K562 (cell line): ENCODE data around the gene TRNAU1AP. TPM values are rescaled to one million over a fixed set of nuclear protein-coding genes. Genes with fewer than 3 reads are reported as not detected.

Experiments used
- ESRRB ChIP-seq: fragments of 250-450 bp; sonication (Bioruptor Pico); IDR thresholded peaks from 2 replicates; pipeline ENCODE4 v1.5.0; 2020; ENCODE audit warnings: mild to moderate bottlenecking, moderate library complexity, borderline replicate concordance
- EWSR1 ChIP-seq: fragments of 450-650 bp; IDR thresholded peaks from 2 replicates; pipeline ENCODE4 v1.6.1; 2018; ENCODE audit warnings: borderline replicate concordance, mild to moderate bottlenecking, low read depth, moderate library complexity; ENCODE audit not compliant: partially characterized antibody
- HDAC1 ChIP-seq, 2 experiments: fragments of 450-650 bp; IDR thresholded peaks; 2 replicates each; pipeline ENCODE4 v1.6.1; 2016 to 2017; ENCODE audit warnings: inconsistent platforms in 1 of 2, mild to moderate bottlenecking in 1 of 2, moderate library complexity in 1 of 2
- MXI1 ChIP-seq: IDR thresholded peaks from 2 replicates; pipeline ENCODE4 v1.6.1; 2011; ENCODE audit warnings: low read depth, mild to moderate bottlenecking, improper control_type of control experiment, low read length
- MYNN ChIP-seq, 2 experiments: sonication (generic); formaldehyde crosslinking in 1 of 2; IDR thresholded peaks; 2 replicates each; pipeline versions ENCODE4 v1.5.0 to v1.6.1; 2016 to 2020; ENCODE audit warnings: antibody characterized with exemption in 1 of 2, missing genetic modification reagents in 1 of 2
- NCOA1 ChIP-seq: fragments of 450-650 bp; IDR thresholded peaks from 2 replicates; pipeline ENCODE4 v1.6.1; 2016; ENCODE audit warnings: low read depth
- RBM22 ChIP-seq: fragments of 200-400 bp; formaldehyde crosslinking; IDR thresholded peaks from 2 replicates; pipeline ENCODE4 v1.6.1; 2018; ENCODE audit warnings: low read length, low read depth; ENCODE audit not compliant: poor library complexity, severe bottlenecking
- RFX7 ChIP-seq: fragments of 250-450 bp; sonication (Bioruptor Pico); IDR thresholded peaks from 2 replicates; pipeline ENCODE4 v1.5.1; 2021; ENCODE audit warnings: mild to moderate bottlenecking
- ZFPM2 ChIP-seq: fragments of 250-450 bp; sonication (Bioruptor Pico); IDR thresholded peaks from 2 replicates; pipeline ENCODE4 v1.5.1; 2022; ENCODE audit warnings: mild to moderate bottlenecking
- ZKSCAN8 ChIP-seq: fragments of 200-800 bp; sonication (Bioruptor generic); IDR thresholded peaks from 2 replicates; pipeline ENCODE4 v1.6.1; 2016; ENCODE audit warnings: missing genetic modification characterization, missing compliant biosample characterization
- ZNF717 ChIP-seq: fragments of 250-450 bp; sonication (Bioruptor Pico); IDR thresholded peaks from 2 replicates; pipeline ENCODE4 v1.5.0; 2021
- ZNF75A ChIP-seq: fragments of 450-650 bp; formaldehyde crosslinking; IDR thresholded peaks from 2 replicates; pipeline ENCODE4 v1.4.0; 2020; ENCODE audit warnings: mild to moderate bottlenecking
- polyA plus RNA-seq, 8 experiments: library from polyadenylated mRNA; depleted of rRNA in 4 of 8; stranded (reverse) in 5 of 8; unstranded in 3 of 8; fragments of >200 nt; fragmentation: Nextera tagmentation in 2 of 8; fragmentation: Illumina TruSeq in 1 of 8; extraction: Ambion mirVana in 2 of 8; extraction: Trizol in 1 of 8; gene quantifications; 2 replicates each; pipeline versions ENCODE4 v1.2.1 to v1.2.3, GENCODE V29; 2011 to 2014; ENCODE audit warnings: inconsistent platforms in 1 of 8, missing spikeins in 1 of 8
- total RNA-seq, 7 experiments: library from RNA; depleted of rRNA in 6 of 7; stranded (reverse); fragments of >200 nt in 6 of 7; fragmentation: Illumina TruSeq in 2 of 7; extraction: Trizol in 2 of 7; gene quantifications; 2 replicates each; pipeline versions ENCODE4 v1.2.1 to v1.2.3, GENCODE V29; 2011 to 2021; ENCODE audit warnings: low replicate concordance in 1 of 7
- TF ChIP-seq, protein P1 (sequence below): fragments of 250-450 bp; sonication (Bioruptor Pico); IDR thresholded peaks from 2 replicates; pipeline ENCODE4 v1.4.0; 2020
- TF ChIP-seq, protein P2 (sequence below): sonication (generic); formaldehyde crosslinking; IDR thresholded peaks from 2 replicates; pipeline ENCODE4 v1.8.1; 2023; ENCODE audit warnings: mild to moderate bottlenecking, missing genetic modification reagents, moderate library complexity
- TF ChIP-seq, protein P3 (sequence below): fragments of 450-650 bp; conservative IDR thresholded peaks from 2 replicates; pipeline ENCODE4 v1.6.1; 2016; ENCODE audit warnings: missing genetic modification characterization, low read depth, mild to moderate bottlenecking, control low read depth, missing compliant biosample characterization
- TF ChIP-seq, protein P4 (sequence below): sonication (generic); formaldehyde crosslinking; IDR thresholded peaks from 2 replicates; pipeline ENCODE4 v1.8.1; 2022; ENCODE audit warnings: missing genetic modification reagents

The TRNAU1AP gene
- total and polyA plus RNA-seq, 9 of the 15 experiments (the other 6 are each of a cell fraction or from before 2014, with no cell fraction given) = 34.9 to 110 (median 46.3) TPM

DNA sequence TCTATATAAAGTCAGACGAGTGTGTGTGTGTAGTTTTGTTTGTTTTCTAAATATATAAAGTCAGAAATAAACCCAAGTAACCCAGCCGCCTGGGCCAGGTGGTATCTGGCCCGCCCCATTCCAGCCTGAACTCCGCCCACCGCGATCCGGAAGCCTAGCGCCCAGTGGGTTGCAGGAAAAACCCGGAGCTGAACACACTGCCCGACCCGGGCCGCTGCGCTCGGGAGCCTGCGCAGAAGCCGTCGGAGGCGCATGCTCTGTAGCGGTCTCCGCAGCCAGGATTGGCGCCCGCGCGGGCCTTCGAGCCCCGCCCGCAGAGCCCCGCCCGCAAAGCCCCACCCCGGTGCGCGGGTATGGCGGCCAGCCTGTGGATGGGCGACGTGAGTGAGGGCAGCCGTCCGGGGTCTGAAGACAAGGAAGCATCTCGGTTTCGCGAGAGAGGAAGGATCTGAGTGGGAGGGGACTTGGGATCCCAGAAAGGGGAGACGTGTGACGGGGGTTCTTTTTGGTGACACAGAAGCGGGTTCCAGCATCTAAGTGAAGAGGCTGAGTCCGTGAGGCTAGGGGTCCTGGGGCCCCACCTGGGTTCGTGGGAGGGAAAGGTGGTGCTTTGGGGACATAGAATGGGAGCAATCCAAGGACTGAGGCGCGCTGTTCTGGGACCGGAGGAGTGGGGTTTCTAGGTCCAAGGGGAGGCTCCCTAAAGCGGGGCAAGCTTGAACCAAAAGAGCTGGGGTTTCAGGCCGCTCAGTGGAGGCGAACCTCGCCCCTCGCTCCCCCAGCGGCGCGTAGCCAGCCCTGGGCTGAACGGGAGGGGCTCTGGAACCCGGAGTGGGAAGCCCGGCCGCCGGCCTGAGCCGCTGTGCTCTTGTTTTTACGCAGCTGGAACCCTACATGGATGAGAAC lies at the start of gene TRNAU1AP (continued):
- TF ChIP-seq, protein P1, sequence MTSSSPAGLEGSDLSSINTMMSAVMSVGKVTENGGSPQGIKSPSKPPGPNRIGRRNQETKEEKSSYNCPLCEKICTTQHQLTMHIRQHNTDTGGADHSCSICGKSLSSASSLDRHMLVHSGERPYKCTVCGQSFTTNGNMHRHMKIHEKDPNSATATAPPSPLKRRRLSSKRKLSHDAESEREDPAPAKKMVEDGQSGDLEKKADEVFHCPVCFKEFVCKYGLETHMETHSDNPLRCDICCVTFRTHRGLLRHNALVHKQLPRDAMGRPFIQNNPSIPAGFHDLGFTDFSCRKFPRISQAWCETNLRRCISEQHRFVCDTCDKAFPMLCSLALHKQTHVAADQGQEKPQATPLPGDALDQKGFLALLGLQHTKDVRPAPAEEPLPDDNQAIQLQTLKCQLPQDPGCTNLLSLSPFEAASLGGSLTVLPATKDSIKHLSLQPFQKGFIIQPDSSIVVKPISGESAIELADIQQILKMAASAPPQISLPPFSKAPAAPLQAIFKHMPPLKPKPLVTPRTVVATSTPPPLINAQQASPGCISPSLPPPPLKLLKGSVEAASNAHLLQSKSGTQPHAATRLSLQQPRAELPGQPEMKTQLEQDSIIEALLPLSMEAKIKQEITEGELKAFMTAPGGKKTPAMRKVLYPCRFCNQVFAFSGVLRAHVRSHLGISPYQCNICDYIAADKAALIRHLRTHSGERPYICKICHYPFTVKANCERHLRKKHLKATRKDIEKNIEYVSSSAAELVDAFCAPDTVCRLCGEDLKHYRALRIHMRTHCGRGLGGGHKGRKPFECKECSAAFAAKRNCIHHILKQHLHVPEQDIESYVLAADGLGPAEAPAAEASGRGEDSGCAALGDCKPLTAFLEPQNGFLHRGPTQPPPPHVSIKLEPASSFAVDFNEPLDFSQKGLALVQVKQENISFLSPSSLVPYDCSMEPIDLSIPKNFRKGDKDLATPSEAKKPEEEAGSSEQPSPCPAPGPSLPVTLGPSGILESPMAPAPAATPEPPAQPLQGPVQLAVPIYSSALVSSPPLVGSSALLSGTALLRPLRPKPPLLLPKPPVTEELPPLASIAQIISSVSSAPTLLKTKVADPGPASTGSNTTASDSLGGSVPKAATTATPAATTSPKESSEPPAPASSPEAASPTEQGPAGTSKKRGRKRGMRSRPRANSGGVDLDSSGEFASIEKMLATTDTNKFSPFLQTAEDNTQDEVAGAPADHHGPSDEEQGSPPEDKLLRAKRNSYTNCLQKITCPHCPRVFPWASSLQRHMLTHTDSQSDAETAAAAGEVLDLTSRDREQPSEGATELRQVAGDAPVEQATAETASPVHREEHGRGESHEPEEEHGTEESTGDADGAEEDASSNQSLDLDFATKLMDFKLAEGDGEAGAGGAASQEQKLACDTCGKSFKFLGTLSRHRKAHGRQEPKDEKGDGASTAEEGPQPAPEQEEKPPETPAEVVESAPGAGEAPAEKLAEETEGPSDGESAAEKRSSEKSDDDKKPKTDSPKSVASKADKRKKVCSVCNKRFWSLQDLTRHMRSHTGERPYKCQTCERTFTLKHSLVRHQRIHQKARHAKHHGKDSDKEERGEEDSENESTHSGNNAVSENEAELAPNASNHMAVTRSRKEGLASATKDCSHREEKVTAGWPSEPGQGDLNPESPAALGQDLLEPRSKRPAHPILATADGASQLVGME (CRISPR knock-in tag) = peak; percentile 74; the same call in 1 of the 2 replicates
- TF ChIP-seq ZNF717 (CRISPR knock-in tag) = no peak
- no peak for TF ChIP-seq EWSR1
- TF ChIP-seq ZFPM2 = no peak
- peak; percentile 49; the same call in 1 of the 2 replicates for TF ChIP-seq MYNN (IDR thresholded peaks at IDR 0.05)
- no peak for TF ChIP-seq MYNN (CRISPR knock-in tag; IDR thresholded peaks at IDR 0.05)
- TF ChIP-seq, protein P2, sequence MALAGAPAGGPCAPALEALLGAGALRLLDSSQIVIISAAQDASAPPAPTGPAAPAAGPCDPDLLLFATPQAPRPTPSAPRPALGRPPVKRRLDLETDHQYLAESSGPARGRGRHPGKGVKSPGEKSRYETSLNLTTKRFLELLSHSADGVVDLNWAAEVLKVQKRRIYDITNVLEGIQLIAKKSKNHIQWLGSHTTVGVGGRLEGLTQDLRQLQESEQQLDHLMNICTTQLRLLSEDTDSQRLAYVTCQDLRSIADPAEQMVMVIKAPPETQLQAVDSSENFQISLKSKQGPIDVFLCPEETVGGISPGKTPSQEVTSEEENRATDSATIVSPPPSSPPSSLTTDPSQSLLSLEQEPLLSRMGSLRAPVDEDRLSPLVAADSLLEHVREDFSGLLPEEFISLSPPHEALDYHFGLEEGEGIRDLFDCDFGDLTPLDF (CRISPR knock-in tag) = peak; percentile 94
- peak; percentile 39 for TF ChIP-seq RBM22
- no peak for TF ChIP-seq RFX7 (CRISPR knock-in tag)
- TF ChIP-seq HDAC1 (IDR thresholded peaks at IDR 0.05) = peak in 1 of 2 experiments; percentile 82; a peak in 2 of 4 replicates
- no peak for TF ChIP-seq ZKSCAN8
- TF ChIP-seq MXI1 = peak; percentile 72
- TF ChIP-seq, protein P3, sequence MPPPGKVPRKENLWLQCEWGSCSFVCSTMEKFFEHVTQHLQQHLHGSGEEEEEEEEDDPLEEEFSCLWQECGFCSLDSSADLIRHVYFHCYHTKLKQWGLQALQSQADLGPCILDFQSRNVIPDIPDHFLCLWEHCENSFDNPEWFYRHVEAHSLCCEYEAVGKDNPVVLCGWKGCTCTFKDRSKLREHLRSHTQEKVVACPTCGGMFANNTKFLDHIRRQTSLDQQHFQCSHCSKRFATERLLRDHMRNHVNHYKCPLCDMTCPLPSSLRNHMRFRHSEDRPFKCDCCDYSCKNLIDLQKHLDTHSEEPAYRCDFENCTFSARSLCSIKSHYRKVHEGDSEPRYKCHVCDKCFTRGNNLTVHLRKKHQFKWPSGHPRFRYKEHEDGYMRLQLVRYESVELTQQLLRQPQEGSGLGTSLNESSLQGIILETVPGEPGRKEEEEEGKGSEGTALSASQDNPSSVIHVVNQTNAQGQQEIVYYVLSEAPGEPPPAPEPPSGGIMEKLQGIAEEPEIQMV (tag) = no peak
- no peak for TF ChIP-seq ZNF75A (CRISPR knock-in tag)
- TF ChIP-seq ESRRB (CRISPR knock-in tag) = no peak
- TF ChIP-seq, protein P4, sequence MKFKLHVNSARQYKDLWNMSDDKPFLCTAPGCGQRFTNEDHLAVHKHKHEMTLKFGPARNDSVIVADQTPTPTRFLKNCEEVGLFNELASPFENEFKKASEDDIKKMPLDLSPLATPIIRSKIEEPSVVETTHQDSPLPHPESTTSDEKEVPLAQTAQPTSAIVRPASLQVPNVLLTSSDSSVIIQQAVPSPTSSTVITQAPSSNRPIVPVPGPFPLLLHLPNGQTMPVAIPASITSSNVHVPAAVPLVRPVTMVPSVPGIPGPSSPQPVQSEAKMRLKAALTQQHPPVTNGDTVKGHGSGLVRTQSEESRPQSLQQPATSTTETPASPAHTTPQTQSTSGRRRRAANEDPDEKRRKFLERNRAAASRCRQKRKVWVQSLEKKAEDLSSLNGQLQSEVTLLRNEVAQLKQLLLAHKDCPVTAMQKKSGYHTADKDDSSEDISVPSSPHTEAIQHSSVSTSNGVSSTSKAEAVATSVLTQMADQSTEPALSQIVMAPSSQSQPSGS (CRISPR knock-in tag) = no peak
- peak; percentile 58; the same call in 1 of the 2 replicates for TF ChIP-seq NCOA1
